Fibroblast of lung (primary cell): Measurements from ENCODE around the gene ANKFN1. TPM values are rescaled to one million over a fixed set of nuclear protein-coding genes. Genes with fewer than 3 reads are reported as not detected.
"Not testable (repeated sequence)": the region's sequence is repeated elsewhere in the genome, so short reads cannot be mapped to it uniquely, and the experiment has no call there.

ENCODE experiments used
- DNase-seq, 2 donors: peaks; one replicate each; pipeline versions ENCODE4 v3.0.0 to v3.0.0-alpha.2; 2010; ENCODE audit warnings: low read depth in 2 of 2
- H2AFZ ChIP-seq: 2 replicates; pipeline ENCODE4 v1.5.1; 2012; ENCODE audit warnings: low read length, control low read depth, inconsistent platforms
- H3K27ac ChIP-seq: 2 replicates; pipeline ENCODE4 v1.5.1; 2011; ENCODE audit warnings: low read length, control low read depth; ENCODE audit not compliant: insufficient read depth
- H3K27me3 ChIP-seq: 2 replicates; pipeline ENCODE4 v1.5.1; 2011; ENCODE audit warnings: mild to moderate bottlenecking, low read length; ENCODE audit not compliant: control insufficient read depth, insufficient read depth
- H3K36me3 ChIP-seq: 2 replicates; pipeline ENCODE4 v1.5.1; 2011; ENCODE audit warnings: low read length; ENCODE audit not compliant: control insufficient read depth, insufficient read depth
- H3K4me1 ChIP-seq: 2 replicates; pipeline ENCODE4 v1.5.1; 2011; ENCODE audit warnings: low read length; ENCODE audit not compliant: control insufficient read depth, insufficient read depth; ENCODE audit errors: extremely low read depth
- H3K4me2 ChIP-seq: 2 replicates; pipeline ENCODE4 v1.5.1; 2011; ENCODE audit warnings: low read length, control low read depth; ENCODE audit not compliant: insufficient read depth; ENCODE audit errors: extremely low read depth
- H3K4me3 ChIP-seq, 4 experiments: fragments of 200-600 bp in 1 of 4; sonication (generic) in 1 of 4; replicated peaks in 1 of 4; 2 replicates each; pipeline ENCODE4 v1.5.1; 2011 to 2016; ENCODE audit warnings: low read length in 4 of 4, low read depth in 3 of 4, mild to moderate bottlenecking in 3 of 4, control low read depth in 2 of 4, inconsistent platforms in 1 of 4, mixed read lengths in 1 of 4; ENCODE audit not compliant: insufficient read depth in 1 of 4; ENCODE audit errors: control extremely low read depth in 1 of 4
- H3K79me2 ChIP-seq: 2 replicates; pipeline ENCODE4 v1.5.1; 2012; ENCODE audit warnings: mild to moderate bottlenecking, low read length, inconsistent platforms; ENCODE audit not compliant: control insufficient read depth, insufficient read depth
- H3K9ac ChIP-seq: 2 replicates; pipeline ENCODE4 v1.5.1; 2011; ENCODE audit warnings: mild to moderate bottlenecking, low read length, control low read depth; ENCODE audit not compliant: insufficient read depth
- H3K9me3 ChIP-seq: 2 replicates; pipeline ENCODE4 v1.5.1; 2012; ENCODE audit warnings: low read depth, low read length; ENCODE audit not compliant: control insufficient read depth, insufficient read depth
- H4K20me1 ChIP-seq: 2 replicates; pipeline ENCODE4 v1.5.1; 2011; ENCODE audit warnings: low read length; ENCODE audit not compliant: control insufficient read depth, insufficient read depth; ENCODE audit errors: extremely low read depth
- CTCF ChIP-seq, 2 donors: IDR thresholded peaks in 1 of 2; conservative IDR thresholded peaks in 1 of 2; 1 replicate in 1 of 2; 2 replicates in 1 of 2; pipeline ENCODE4 v1.5.1; 2011 to 2012; ENCODE audit warnings: low read length in 2 of 2, control low read depth in 1 of 2, inconsistent platforms in 1 of 2, low read depth in 1 of 2, mild to moderate bottlenecking in 1 of 2
- EZH2 ChIP-seq: IDR thresholded peaks from 2 replicates; pipeline ENCODE4 v1.5.1; 2012; ENCODE audit warnings: low read length, control low read depth, mild to moderate bottlenecking; ENCODE audit errors: missing control alignments
- polyA plus RNA-seq, 2 donors: library from polyadenylated mRNA; depleted of rRNA in 1 of 2; stranded (reverse) in 1 of 2; unstranded in 1 of 2; fragments of >200 nt; gene quantifications; 2 replicates each; pipeline ENCODE4 v1.2.1, GENCODE V29; 2011 to 2012; ENCODE audit warnings: missing spikeins in 1 of 2
- total RNA-seq: library from RNA; depleted of rRNA; stranded (reverse); fragments of >200 nt; gene quantifications from 2 replicates; pipeline ENCODE4 v1.2.1, GENCODE V29; 2014

Gene ANKFN1
- total and polyA plus RNA-seq, 2 donors (not counting 1 experiment from before 2014, with no cell fraction given): 0.19 TPM; not detected in 1

DNA sequence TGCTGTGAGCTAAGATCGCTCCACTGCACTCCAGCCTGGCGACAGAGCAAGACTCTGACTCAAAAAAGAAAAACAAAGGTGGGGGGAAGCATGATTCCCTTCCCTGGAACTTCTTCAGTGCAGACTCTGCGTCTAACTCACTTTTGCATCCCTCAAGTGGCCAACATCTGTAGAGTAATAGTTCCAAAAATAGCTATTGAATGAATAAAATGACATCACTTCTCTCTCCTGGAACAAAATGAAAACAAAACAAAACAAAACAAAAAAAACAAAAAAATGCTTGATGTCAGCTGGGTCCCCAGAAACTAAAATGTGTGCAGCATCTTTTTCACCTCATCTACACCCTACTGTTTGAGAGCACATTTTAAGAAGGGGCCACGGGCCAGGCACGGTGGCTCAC is 242.5 kb downstream of the ANKFN1 start:
- no peak for TF ChIP-seq EZH2
- TF ChIP-seq CTCF (conservative IDR thresholded peaks at IDR 0.05 in 1 of 2, IDR thresholded peaks at IDR 0.05 in 1 of 2; ENCODE audit: low read depth in 1 of 2, low read length in 2 of 2): no peak
- DNase-seq: no peak
- Histone ChIP-seq H3K9me3 (no peaks in the 10 kb centered on the region), H3K4me3 (no peak overlapping the region), H3K79me2 (no peaks in the 10 kb centered on the region), H3K4me1 (no peaks in the 10 kb centered on the region), H3K27me3 (no peaks in the 10 kb centered on the region), H3K36me3 (no peaks in the 10 kb centered on the region), H3K4me2 (no peak overlapping the region), H3K9ac (no peak overlapping the region), H4K20me1 (no peaks in the 10 kb centered on the region), H3K27ac (no peak overlapping the region), H2AFZ (no peak overlapping the region)

- no peaks in the 10 kb centered on the region for H3K4me1 ChIP-seq
- H3K4me2 ChIP-seq: no peak overlapping the region
- no peaks in the 10 kb centered on the region for H3K27me3 ChIP-seq
- H3K9ac ChIP-seq: no peak overlapping the region
- no peaks in the 10 kb centered on the region for H3K79me2 ChIP-seq
- no peak overlapping the region for H2AFZ ChIP-seq
- no peak overlapping the region for H3K4me3 ChIP-seq
- no peaks in the 10 kb centered on the region for H3K36me3 ChIP-seq
- H4K20me1 ChIP-seq: no peaks in the 10 kb centered on the region
- H3K27ac ChIP-seq: no peak overlapping the region
- TF ChIP-seq CTCF (conservative IDR thresholded peaks at IDR 0.05 in 1 of 2, IDR thresholded peaks at IDR 0.05 in 1 of 2; ENCODE audit: low read depth in 1 of 2, low read length in 2 of 2) (no peak), EZH2 (no peak)
- DNase-seq: no peak
- H3K9me3 ChIP-seq: no peaks in the 10 kb centered on the region
Measured at GRCh38 chr17:56407086-56407485, 253.8 kb downstream of the ANKFN1 start.

DNA sequence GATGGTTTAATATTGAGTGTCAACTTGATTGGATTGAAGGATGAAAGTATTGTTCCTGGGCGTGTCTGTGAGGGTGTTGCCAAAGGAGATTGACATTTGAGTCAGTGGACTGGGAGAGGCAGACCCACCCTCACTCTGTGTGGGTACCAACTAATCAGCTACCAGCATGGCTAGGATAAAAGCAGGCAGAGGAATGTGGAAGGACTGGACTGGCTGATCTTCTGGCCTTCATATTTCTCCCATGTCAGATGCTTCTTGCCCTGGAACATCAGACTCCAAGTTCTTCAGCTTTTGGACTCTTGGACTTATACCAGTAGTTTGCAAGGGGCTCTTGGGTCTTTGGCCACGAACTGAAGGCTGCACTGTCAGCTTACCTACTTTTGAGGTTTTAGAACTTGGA is 259.1 kb downstream of the ANKFN1 start:
- H3K4me1 ChIP-seq, DNase-seq, H2AFZ ChIP-seq, H3K27ac ChIP-seq, H3K4me3 ChIP-seq, H3K9me3 ChIP-seq, H3K79me2 ChIP-seq, H3K9ac ChIP-seq, H3K4me2 ChIP-seq, H4K20me1 ChIP-seq, H3K27me3 ChIP-seq, H3K36me3 ChIP-seq: not testable (repeated sequence)
